ENCODE measurements around the gene ANXA1.

The ANXA1 gene

DNA sequence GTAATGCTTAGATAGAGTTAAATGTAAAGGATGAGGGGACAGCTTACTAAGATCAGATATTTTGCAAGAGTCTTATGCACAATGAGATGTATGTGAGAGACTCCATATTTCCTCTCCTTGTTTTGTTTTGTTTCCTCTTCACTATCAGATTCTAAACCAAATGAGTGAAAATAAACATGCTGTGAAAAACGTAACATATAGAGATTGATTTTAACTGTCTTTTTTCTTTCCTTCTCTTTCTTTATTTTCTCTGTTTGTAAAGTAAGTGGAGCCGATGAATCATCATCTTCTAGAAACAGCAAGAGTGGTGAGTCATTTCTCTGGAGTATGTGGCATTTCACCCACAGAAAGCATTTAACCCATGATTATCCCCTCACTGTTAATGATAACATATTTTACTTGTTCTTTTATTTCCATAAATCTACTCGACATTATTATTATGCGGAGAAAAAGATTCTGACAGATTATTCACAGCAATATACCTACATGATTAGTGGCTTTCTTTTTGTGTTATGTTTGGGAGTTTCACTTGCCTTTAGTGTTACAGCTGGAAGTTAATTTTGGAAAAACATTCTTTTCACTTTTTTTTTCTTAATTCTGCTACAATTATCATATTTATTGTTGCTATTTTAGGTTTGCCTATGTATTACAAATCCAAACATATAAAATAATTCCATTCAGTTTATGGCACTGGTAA lies 2.1 kb upstream of the ANXA1 start:
- H2AFZ ChIP-seq (ENCODE audit: low read length), result no peak overlapping the region
- peak overlapping the region; percentile 4; the same call in 1 of the 2 replicates for H3K4me3 ChIP-seq (ENCODE audit: low read length)
- no peaks in the 10 kb centered on the region for H3K9me3 ChIP-seq (replicated peaks; ENCODE audit: insufficient read depth, low read length)
- no peaks in the 10 kb centered on the region for H3K79me2 ChIP-seq (ENCODE audit: low read length)
- peak overlapping the region; percentile 33; the same call in 1 of the 2 replicates for H3K9ac ChIP-seq (ENCODE audit: low read length)
- H3K36me3 ChIP-seq (replicated peaks; ENCODE audit: insufficient read depth, low read length), result no peaks in the 10 kb centered on the region
- H3K4me2 ChIP-seq (ENCODE audit: low read depth, low read length), result peak overlapping the region; percentile 53
- no peaks in the 10 kb centered on the region for H3K27me3 ChIP-seq (replicated peaks; ENCODE audit: insufficient read depth, low read length)
- H4K20me1 ChIP-seq (ENCODE audit: insufficient read depth, low read length), result no peaks in the 10 kb centered on the region
- peaks cover 30% of the 10 kb centered on the region for H3K4me1 ChIP-seq (ENCODE audit: low read length)
- DNase-seq, result peak; percentile 65
- H3K27ac ChIP-seq (ENCODE audit: low read length), result peak overlapping the region; percentile 50; the same call in 1 of the 2 replicates
- H3K9me2 ChIP-seq (replicated peaks; ENCODE audit: insufficient read depth, low read length), result no peaks in the 10 kb centered on the region
- TF ChIP-seq, protein P1, sequence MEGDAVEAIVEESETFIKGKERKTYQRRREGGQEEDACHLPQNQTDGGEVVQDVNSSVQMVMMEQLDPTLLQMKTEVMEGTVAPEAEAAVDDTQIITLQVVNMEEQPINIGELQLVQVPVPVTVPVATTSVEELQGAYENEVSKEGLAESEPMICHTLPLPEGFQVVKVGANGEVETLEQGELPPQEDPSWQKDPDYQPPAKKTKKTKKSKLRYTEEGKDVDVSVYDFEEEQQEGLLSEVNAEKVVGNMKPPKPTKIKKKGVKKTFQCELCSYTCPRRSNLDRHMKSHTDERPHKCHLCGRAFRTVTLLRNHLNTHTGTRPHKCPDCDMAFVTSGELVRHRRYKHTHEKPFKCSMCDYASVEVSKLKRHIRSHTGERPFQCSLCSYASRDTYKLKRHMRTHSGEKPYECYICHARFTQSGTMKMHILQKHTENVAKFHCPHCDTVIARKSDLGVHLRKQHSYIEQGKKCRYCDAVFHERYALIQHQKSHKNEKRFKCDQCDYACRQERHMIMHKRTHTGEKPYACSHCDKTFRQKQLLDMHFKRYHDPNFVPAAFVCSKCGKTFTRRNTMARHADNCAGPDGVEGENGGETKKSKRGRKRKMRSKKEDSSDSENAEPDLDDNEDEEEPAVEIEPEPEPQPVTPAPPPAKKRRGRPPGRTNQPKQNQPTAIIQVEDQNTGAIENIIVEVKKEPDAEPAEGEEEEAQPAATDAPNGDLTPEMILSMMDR (IDR thresholded peaks at IDR 0.05; ENCODE audit: low read length), result no peak
- TF ChIP-seq EZH2phosphoT487 (IDR thresholded peaks at IDR 0.05; ENCODE audit: low read length) (no peak), EZH2 (optimal IDR thresholded peaks at IDR 0.05; ENCODE audit: low read depth, low read length) (no peak)
- 0 out of 2 replicates have a peak, but pooled peaks cover 8% of the 10 kb centered on the region for H3F3A ChIP-seq (ENCODE audit: insufficient read depth, low read length)

DNA sequence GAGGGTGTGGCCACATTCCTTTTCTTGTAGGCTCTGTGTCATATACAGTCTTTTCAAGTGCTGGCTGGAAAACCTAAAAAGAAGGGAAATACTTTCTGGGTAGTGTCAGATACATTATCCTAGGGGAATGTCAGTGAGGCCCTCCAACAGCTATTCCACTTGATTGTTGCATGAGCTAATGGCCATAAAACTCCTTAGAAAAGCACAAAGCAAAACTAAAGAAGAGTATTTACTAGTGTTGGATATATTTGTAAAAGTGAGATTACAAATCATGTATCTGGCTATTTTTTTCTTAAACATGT lies 829 bp downstream of the ANXA1 start:
- no peak for DNase-seq
- H3K4me1 ChIP-seq (ENCODE audit: low read length), result peaks cover 29% of the 10 kb centered on the region

DNA sequence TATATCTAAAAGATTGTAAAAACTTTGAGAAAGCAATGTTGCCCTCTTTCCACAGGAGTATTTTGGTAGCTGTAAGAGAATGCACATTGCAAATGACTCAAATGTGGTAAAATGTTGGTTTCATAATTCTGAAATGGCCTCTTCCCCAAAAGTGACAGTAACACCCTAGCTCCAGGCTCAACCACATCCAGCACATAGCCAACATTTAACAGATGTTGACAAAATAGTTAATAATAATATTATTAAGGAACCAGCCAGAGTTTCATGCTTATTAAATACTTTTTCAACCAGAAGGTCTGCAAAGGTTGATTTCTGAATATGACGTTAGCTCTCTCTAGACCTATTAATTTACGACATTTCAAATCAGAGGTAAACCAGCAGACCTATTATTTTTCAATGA lies 1.3 kb downstream of the ANXA1 start:
- H3K4me1 ChIP-seq (ENCODE audit: low read length), result peaks cover 29% of the 10 kb centered on the region
- no peaks in the 10 kb centered on the region for H3K79me2 ChIP-seq (ENCODE audit: low read length)
- no peak for DNase-seq
- H3F3A ChIP-seq (ENCODE audit: insufficient read depth, low read length), result 0 out of 2 replicates have a peak, but pooled peaks cover 8% of the 10 kb centered on the region
- H3K9me3 ChIP-seq (replicated peaks; ENCODE audit: insufficient read depth, low read length), result no peaks in the 10 kb centered on the region
- no peak overlapping the region for H3K4me3 ChIP-seq (ENCODE audit: low read length)
- no peak overlapping the region for H3K27ac ChIP-seq (ENCODE audit: low read length)
- no peaks in the 10 kb centered on the region for H3K27me3 ChIP-seq (replicated peaks; ENCODE audit: insufficient read depth, low read length)
- no peak overlapping the region for H2AFZ ChIP-seq (ENCODE audit: low read length)
- no peaks in the 10 kb centered on the region for H3K36me3 ChIP-seq (replicated peaks; ENCODE audit: insufficient read depth, low read length)
- H4K20me1 ChIP-seq (ENCODE audit: insufficient read depth, low read length), result no peaks in the 10 kb centered on the region
- no peak overlapping the region for H3K4me2 ChIP-seq (ENCODE audit: low read depth, low read length)
- H3K9ac ChIP-seq (ENCODE audit: low read length), result no peak overlapping the region
- no peaks in the 10 kb centered on the region for H3K9me2 ChIP-seq (replicated peaks; ENCODE audit: insufficient read depth, low read length)
- no peak for TF ChIP-seq EZH2phosphoT487 (IDR thresholded peaks at IDR 0.05; ENCODE audit: low read length)
- TF ChIP-seq, protein P1 (IDR thresholded peaks at IDR 0.05; ENCODE audit: low read length), result no peak
- TF ChIP-seq EZH2 (optimal IDR thresholded peaks at IDR 0.05; ENCODE audit: low read depth, low read length), result no peak

More for the DNA sequence above, 829 bp downstream of the ANXA1 start:
- no peak overlapping the region for H3K9ac ChIP-seq (ENCODE audit: low read length)
- H3K9me2 ChIP-seq (replicated peaks; ENCODE audit: insufficient read depth, low read length), result no peaks in the 10 kb centered on the region
- H3K79me2 ChIP-seq (ENCODE audit: low read length), result no peaks in the 10 kb centered on the region
- no peaks in the 10 kb centered on the region for H3K9me3 ChIP-seq (replicated peaks; ENCODE audit: insufficient read depth, low read length)
- H3K27ac ChIP-seq (ENCODE audit: low read length), result no peak overlapping the region
- no peak overlapping the region for H3K4me3 ChIP-seq (ENCODE audit: low read length)
- no peaks in the 10 kb centered on the region for H3K36me3 ChIP-seq (replicated peaks; ENCODE audit: insufficient read depth, low read length)
- H2AFZ ChIP-seq (ENCODE audit: low read length), result no peak overlapping the region
- no peak overlapping the region for H3K4me2 ChIP-seq (ENCODE audit: low read depth, low read length)
- H3K27me3 ChIP-seq (replicated peaks; ENCODE audit: insufficient read depth, low read length), result no peaks in the 10 kb centered on the region
- no peaks in the 10 kb centered on the region for H4K20me1 ChIP-seq (ENCODE audit: insufficient read depth, low read length)
- no peak for TF ChIP-seq EZH2 (optimal IDR thresholded peaks at IDR 0.05; ENCODE audit: low read depth, low read length)
- TF ChIP-seq, protein P1 (IDR thresholded peaks at IDR 0.05; ENCODE audit: low read length), result no peak
- no peak for TF ChIP-seq EZH2phosphoT487 (IDR thresholded peaks at IDR 0.05; ENCODE audit: low read length)
- H3F3A ChIP-seq (ENCODE audit: insufficient read depth, low read length), result 0 out of 2 replicates have a peak, but pooled peaks cover 8% of the 10 kb centered on the region

Measured in MM.1S (cell line).